Memory B cell (primary cell): ENCODE results near the gene KIF25.

ENCODE experiments used
- ATAC-seq: fragments of 150-1000 bp; cut with Tn5 transposase; 2 replicates; pipeline ENCODE4 v1.10.0; 2021; ENCODE audit warnings: low read depth, mild to moderate bottlenecking, moderate library complexity
- DNase-seq, 2 donors: peaks; one replicate each; pipeline ENCODE4 v3.0.0; 2022; ENCODE audit warnings: low spot score in 2 of 2
- H3K27ac Mint-ChIP-seq: one replicate; pipeline ENCODE4 v1.8.0; 2022; ENCODE audit warnings: mild to moderate bottlenecking, moderate library complexity, mixed read lengths
- H3K27me3 Mint-ChIP-seq: one replicate; pipeline ENCODE4 v1.8.0; 2022; ENCODE audit warnings: mixed read lengths
- H3K36me3 Mint-ChIP-seq: one replicate; pipeline ENCODE4 v1.8.0; 2022; ENCODE audit warnings: mild to moderate bottlenecking, mixed read lengths
- H3K4me1 Mint-ChIP-seq: one replicate; pipeline ENCODE4 v1.8.0; 2022; ENCODE audit warnings: mixed read lengths
- H3K4me3 Mint-ChIP-seq: one replicate; pipeline ENCODE4 v1.8.0; 2022; ENCODE audit warnings: mild to moderate bottlenecking, moderate library complexity, mixed read lengths
- H3K9me3 Mint-ChIP-seq: one replicate; pipeline ENCODE4 v1.8.0; 2022; ENCODE audit warnings: mixed read lengths

The KIF25 gene

GRCh38 chr6:167997642-167998041 is at the start of gene KIF25:
Gene KIF25 (plus strand): TSS chr6:167997671. CDS start chr6:168029586, 31,915 bp downstream.
- no peak for ATAC-seq
- no peak within 1 kb of the TSS for H3K27ac Mint-ChIP-seq
- no peaks in the 10 kb centered on the region for H3K36me3 Mint-ChIP-seq
- no peaks in the 10 kb centered on the region for H3K4me1 Mint-ChIP-seq
- H3K27me3 Mint-ChIP-seq = peaks cover 11% of the 10 kb centered on the region
- no peaks in the 10 kb centered on the region for H3K9me3 Mint-ChIP-seq
- H3K4me3 Mint-ChIP-seq = peak within 1 kb of the TSS; percentile 52
- DNase-seq = no peak

DNA sequence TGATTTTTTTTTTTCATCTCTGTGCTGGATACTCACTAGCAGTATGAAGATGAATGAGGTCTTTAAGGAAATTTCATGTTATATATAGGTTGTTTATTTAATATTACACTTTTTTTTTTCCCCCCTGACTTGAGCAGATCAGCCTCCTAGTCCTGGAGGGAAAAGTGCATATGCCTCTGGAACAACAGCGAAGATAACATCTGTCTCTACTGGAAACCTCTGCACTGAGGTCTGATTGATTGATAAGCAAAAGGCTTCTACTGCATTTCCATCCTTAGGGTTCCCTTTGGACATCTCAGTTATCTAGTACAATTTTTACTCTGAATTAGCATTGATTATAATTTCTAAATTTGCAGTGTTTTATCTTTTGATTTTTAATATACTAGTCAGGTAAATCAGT is 49.8 kb upstream of the KIF25 start:
- DNase-seq (no peak), ATAC-seq (no peak)

DNA sequence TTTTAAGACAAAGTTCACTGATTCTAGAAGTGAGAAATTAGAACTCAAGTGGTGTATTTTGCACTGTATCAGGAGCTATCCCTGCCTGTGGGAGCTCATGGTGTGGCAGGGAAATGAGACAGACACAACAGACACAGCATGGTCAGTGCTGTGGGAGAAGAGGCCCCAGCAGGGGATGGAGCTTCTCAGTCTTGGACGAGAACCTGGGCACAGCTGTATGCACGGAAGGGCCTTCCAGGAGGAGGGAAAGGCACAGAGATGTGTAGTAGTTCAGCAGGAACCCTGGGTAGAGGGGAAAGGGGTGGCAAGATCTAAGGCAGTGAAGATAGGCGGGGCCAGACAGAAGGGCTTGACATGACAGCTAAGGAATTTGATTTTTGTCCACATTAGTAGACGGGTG is 48.8 kb upstream of the KIF25 start:
- peaks cover 33% of the 10 kb centered on the region for H3K36me3 Mint-ChIP-seq
- DNase-seq = no peak

More for the DNA sequence above, 49.8 kb upstream of the KIF25 start:
- Mint-ChIP-seq H3K27ac (no peak overlapping the region), H3K36me3 (peaks cover 34% of the 10 kb centered on the region), H3K4me3 (no peak overlapping the region), H3K9me3 (no peaks in the 10 kb centered on the region), H3K27me3 (no peaks in the 10 kb centered on the region), H3K4me1 (no peaks in the 10 kb centered on the region)

DNA sequence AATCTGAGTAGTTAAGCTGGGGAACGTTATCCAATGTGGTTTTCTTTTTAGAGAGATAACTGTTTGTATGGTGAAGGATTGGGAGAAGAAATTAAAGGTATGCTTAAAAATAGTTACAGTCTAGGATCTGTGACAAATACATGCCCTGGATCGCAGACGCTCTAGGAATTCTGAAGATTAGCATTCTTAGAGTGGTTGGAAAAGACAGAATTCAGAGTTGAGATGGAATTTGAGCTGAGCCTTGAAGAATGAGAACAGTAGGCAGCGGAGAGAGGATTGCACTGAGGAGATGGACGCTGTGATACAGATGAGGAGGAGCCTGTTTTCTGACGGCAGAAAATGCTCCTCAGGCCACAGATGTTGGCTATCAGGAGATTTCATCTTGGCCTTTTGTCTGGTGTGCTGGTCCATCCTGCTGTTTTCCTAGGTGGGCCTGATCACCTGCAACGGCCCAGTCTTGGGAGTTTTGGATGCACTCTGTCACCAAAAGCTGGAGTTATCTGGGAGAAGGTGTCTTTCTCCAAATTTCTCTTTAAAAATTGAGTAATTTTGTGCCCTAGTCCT is 48.3 kb upstream of the KIF25 start:
- H3K36me3 Mint-ChIP-seq = peaks cover 34% of the 10 kb centered on the region
- no peak overlapping the region for H3K4me3 Mint-ChIP-seq
- no peaks in the 10 kb centered on the region for H3K27me3 Mint-ChIP-seq
- DNase-seq = no peak
- ATAC-seq = no peak
- H3K27ac Mint-ChIP-seq = no peak overlapping the region
- no peaks in the 10 kb centered on the region for H3K4me1 Mint-ChIP-seq
- H3K9me3 Mint-ChIP-seq = no peaks in the 10 kb centered on the region

More for the DNA sequence above, 48.8 kb upstream of the KIF25 start:
- Mint-ChIP-seq H3K4me3 (no peak overlapping the region), H3K27ac (no peak overlapping the region), H3K4me1 (no peaks in the 10 kb centered on the region), H3K9me3 (no peaks in the 10 kb centered on the region), H3K27me3 (no peaks in the 10 kb centered on the region)
- ATAC-seq = no peak

- H3K4me1 Mint-ChIP-seq = no peaks in the 10 kb centered on the region
- H3K27ac Mint-ChIP-seq = no peak overlapping the region
- no peaks in the 10 kb centered on the region for H3K27me3 Mint-ChIP-seq
- peaks cover 40% of the 10 kb centered on the region for H3K36me3 Mint-ChIP-seq
- no peaks in the 10 kb centered on the region for H3K9me3 Mint-ChIP-seq
- H3K4me3 Mint-ChIP-seq = no peak overlapping the region
- DNase-seq (no peak), ATAC-seq (no peak)
These were observed 45.5 kb upstream of the KIF25 start for GRCh38 chr6:167951781-167952511.

DNA sequence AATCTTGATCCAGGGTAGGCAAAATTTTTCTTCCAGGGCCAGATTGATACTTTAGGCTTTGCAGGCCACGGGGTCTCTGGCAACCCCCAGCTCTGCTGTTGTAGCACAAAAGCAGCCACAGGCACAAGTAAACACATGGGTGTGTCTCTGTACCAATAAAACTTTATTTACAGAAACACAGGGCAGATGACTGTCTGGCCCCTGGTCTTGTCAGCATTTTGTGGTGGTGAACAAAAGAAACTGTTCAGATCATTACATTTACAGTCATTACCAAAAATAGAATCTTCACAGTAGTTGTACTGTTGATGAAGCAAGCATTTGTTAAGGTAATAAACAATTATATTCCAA is 45.0 kb upstream of the KIF25 start:
- ATAC-seq (no peak), DNase-seq (no peak)
- no peaks in the 10 kb centered on the region for H3K4me1 Mint-ChIP-seq
- no peak overlapping the region for H3K27ac Mint-ChIP-seq
- no peak overlapping the region for H3K4me3 Mint-ChIP-seq
- no peaks in the 10 kb centered on the region for H3K27me3 Mint-ChIP-seq
- H3K9me3 Mint-ChIP-seq = no peaks in the 10 kb centered on the region
- H3K36me3 Mint-ChIP-seq = peaks cover 42% of the 10 kb centered on the region

DNA sequence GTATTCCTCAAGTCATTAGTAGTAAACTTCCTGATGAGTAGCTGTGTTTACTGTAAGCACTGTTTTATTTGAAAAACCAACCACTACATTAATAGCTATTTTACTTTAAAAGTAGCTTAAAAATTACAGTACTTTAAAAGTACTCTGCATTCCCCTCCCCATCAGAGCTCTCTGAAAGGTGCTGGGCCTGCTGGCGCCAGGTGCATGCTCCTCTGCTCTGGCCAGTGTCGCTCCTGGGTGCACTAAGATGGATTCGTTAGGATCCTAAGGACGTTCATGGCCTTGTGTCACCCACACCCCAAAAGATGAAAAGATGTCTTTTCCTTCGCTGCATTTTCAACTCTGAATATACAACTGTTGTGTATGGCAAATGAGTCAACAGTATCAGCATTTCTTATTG is 43.9 kb upstream of the KIF25 start:
- Mint-ChIP-seq H3K9me3 (no peaks in the 10 kb centered on the region), H3K4me1 (no peaks in the 10 kb centered on the region), H3K27me3 (no peaks in the 10 kb centered on the region), H3K36me3 (peaks cover 39% of the 10 kb centered on the region), H3K4me3 (no peak overlapping the region), H3K27ac (no peak overlapping the region)
- no peak for DNase-seq
- ATAC-seq = no peak

DNA sequence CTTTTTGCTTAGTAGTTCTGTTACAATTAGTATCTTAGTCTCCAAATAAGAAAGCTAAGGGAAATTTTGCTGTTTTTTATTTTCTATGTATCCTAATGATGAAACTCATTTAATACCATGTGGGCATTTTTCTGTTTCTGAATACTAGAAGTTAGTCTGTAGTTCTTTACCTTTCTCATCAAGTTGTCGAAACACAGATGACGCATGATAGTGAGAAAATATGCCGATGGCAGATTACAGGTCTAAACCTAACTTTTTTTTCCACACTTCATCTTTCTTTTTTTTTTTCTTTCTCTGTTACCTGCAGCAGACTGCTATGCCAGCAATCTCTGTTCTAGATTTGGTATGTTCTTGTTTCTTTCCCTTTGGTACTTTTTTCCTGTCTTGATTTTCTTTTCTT is 43.3 kb upstream of the KIF25 start:
- no peaks in the 10 kb centered on the region for H3K4me1 Mint-ChIP-seq
- no peak overlapping the region for H3K27ac Mint-ChIP-seq
- H3K4me3 Mint-ChIP-seq = no peak overlapping the region
- H3K36me3 Mint-ChIP-seq = peaks cover 36% of the 10 kb centered on the region
- DNase-seq (no peak), ATAC-seq (no peak)
- H3K27me3 Mint-ChIP-seq = no peaks in the 10 kb centered on the region
- no peaks in the 10 kb centered on the region for H3K9me3 Mint-ChIP-seq

DNA sequence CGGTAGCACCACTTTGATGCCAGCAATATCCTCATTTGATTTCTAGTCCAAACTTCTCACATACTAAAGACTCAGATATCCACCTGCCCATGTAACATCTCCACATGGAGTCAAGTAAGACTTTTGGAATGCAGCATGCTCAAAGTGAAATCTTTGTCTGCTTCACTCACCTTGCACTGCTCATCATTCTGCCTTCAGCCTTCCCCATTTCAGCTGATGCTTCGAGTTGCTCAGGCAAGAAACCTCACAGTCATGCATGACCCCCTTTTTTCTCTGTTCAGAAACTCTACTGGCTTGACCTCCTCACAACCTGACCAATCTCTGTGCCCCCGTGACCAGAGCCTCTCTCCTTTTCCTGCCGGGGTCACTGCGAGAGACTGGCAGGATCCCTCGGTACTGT is 41.0 kb upstream of the KIF25 start:
- no peaks in the 10 kb centered on the region for H3K27me3 Mint-ChIP-seq
- H3K4me1 Mint-ChIP-seq = no peaks in the 10 kb centered on the region
- DNase-seq = no peak

DNA sequence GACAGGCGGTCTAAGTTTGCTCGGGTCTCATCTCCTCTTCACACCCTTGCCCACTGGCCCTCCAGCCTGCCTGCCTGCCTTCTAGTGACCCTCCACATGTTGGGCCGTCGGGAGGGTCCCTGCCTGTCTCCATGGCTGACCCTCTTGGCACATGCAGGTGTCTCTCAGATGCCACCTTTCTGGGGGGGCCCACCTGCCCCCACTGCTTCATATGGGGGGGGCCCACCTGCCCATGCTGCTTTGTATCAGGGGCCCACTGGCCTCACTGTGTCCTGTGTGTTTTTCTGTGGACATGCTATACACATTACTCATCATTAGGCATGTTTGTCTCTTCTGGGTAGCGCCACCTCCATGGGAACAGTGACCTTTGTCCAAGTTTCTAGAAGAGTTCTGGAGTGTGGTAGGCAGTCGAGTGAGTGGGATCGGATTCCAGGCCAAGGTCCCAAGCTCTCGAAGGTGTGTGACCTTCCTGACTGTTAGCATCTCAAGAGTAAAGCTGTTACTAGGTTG is 40.4 kb upstream of the KIF25 start:
- H3K27ac Mint-ChIP-seq = no peak overlapping the region
- no peak overlapping the region for H3K4me3 Mint-ChIP-seq
- peaks cover 24% of the 10 kb centered on the region for H3K36me3 Mint-ChIP-seq
- no peaks in the 10 kb centered on the region for H3K9me3 Mint-ChIP-seq
- ATAC-seq (no peak), DNase-seq (no peak)
- H3K27me3 Mint-ChIP-seq = no peaks in the 10 kb centered on the region
- H3K4me1 Mint-ChIP-seq = no peaks in the 10 kb centered on the region

More for the DNA sequence above, 41.0 kb upstream of the KIF25 start:
- Mint-ChIP-seq H3K9me3 (no peaks in the 10 kb centered on the region), H3K27ac (no peak overlapping the region), H3K4me3 (no peak overlapping the region), H3K36me3 (peaks cover 28% of the 10 kb centered on the region)
- ATAC-seq = no peak

GRCh38 chr6:167957626-167958025 is 39.8 kb upstream of the KIF25 start:
- Mint-ChIP-seq H3K27ac (no peak overlapping the region), H3K9me3 (no peaks in the 10 kb centered on the region), H3K4me1 (no peaks in the 10 kb centered on the region), H3K4me3 (no peak overlapping the region), H3K27me3 (no peaks in the 10 kb centered on the region), H3K36me3 (peaks cover 27% of the 10 kb centered on the region)
- no peak for DNase-seq
- ATAC-seq = no peak

- Mint-ChIP-seq H3K4me3 (no peak overlapping the region), H3K36me3 (peaks cover 35% of the 10 kb centered on the region), H3K27ac (no peak overlapping the region), H3K4me1 (no peaks in the 10 kb centered on the region), H3K9me3 (no peaks in the 10 kb centered on the region), H3K27me3 (no peaks in the 10 kb centered on the region)
- DNase-seq (no peak), ATAC-seq (no peak)
These were observed 36.9 kb upstream of the KIF25 start for GRCh38 chr6:167960579-167960978.

DNA sequence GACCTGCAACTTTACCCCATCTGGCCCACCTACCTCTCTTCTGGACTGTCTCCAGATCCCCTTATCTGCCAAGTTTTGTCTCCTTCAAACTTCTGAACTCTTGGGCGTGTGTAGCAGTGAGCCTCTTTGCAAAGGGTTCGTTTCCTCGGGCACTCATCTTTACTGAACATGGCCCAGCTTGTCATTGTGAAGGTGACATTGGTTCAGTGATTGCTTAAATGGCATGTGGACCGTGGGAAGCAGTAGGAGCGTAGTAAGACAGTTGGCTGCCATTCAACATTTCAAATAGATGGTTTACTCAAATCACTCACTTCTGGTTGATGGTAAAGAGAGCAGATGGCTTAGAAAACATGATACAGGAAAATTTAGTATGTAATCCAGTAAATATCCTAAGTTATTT is 34.8 kb upstream of the KIF25 start:
- Mint-ChIP-seq H3K27ac (no peak overlapping the region), H3K36me3 (peaks cover 40% of the 10 kb centered on the region), H3K9me3 (no peaks in the 10 kb centered on the region), H3K4me1 (no peaks in the 10 kb centered on the region), H3K27me3 (no peaks in the 10 kb centered on the region), H3K4me3 (no peak overlapping the region)
- no peak for DNase-seq
- no peak for ATAC-seq

DNA sequence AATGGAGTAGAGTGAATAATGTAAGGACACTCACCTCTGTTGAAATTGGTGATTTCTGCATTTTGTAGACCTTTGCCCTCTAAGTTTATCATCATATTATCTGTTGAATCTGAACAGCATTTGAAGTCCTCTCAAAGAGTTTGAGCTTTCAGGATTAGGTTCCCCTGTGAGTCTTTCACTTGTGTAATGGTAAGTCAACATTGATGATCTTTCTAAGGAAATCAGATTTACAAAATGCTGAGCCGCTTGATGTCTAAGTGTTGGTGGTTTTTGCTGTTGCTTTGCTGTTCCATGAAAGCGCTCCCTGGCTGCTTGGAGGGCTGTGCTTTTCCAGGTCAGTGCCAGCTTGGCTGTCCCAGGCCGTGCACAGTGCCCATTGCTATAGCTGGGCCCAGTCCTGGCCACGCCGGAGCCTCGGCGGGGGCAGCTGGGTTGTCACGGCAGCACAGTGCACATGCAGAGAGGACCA is 33.8 kb upstream of the KIF25 start:
- H3K4me3 Mint-ChIP-seq = no peak overlapping the region
- no peak for ATAC-seq

More for the DNA sequence above, 33.8 kb upstream of the KIF25 start:
- DNase-seq = no peak
- no peaks in the 10 kb centered on the region for H3K27me3 Mint-ChIP-seq
- no peaks in the 10 kb centered on the region for H3K4me1 Mint-ChIP-seq
- no peak overlapping the region for H3K27ac Mint-ChIP-seq
- H3K36me3 Mint-ChIP-seq = peaks cover 41% of the 10 kb centered on the region
- no peaks in the 10 kb centered on the region for H3K9me3 Mint-ChIP-seq
